NCI-H128 (cell line): ENCODE data around the gene FGF8.

Source experiments
- DNase-seq: peaks from one replicate; lab custom pipeline; 2025; ENCODE audit not compliant: unreplicated experiment; lab: John Stamatoyannopoulos, UW

FGF8 gene

DNA sequence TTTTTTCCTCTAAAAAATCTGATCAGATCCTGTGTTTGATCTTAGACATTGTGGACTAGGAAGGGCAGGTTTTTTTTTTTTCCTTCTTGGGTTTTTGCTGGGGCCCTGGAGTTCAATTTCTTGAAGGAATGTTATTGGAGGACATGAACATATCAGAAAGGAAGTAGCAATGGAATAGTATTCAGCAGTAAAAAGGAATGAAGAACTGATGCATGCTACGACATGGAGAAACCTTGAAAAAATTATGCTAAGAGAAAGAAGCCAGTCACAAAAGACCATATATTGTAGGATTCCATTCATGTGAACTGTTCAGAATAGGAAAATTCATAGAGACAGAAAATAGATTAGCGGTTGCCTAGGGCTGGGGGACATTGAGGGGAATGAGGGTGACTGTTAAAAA is 34.0 kb downstream of the FGF8 start:
- no peak for DNase-seq

DNA sequence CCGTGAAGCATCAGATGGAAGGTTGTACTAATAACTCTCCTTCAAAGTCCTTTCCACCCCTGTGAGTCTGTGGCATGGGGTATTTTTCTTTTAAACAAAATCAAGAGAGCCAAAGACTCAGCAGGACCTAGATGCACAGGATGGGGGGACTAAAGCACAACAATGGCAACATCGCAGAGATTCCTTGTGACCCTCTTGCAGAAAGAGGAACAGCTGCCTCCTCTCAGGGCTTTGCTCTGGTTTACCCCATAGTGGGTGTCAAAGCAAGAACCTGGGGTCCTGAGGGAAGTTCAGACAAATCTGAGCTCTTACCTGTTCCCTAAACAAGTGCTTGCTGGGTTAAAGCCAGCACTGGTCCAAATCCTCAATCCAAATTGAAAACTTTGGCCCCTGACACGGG is 39.2 kb downstream of the FGF8 start:
- DNase-seq = no peak

DNA sequence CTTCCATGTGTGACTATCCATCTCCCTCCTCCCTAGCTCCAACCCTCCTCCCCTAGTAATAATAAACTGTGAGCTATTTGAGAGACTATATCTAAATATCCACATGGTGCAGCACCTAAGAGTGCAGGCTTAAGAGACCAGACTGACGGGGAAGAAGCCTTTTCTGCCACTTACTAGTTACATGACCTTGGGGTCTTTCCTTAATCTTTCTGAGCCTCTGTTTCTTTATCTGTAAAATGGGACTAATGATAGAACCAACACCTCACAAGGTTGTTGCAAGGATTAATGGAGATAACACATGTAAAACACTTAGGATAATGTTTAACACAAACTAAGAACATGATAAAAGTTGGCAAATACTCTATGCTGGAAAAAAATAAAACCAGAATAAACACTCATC is 43.8 kb downstream of the FGF8 start:
- DNase-seq = no peak

DNA sequence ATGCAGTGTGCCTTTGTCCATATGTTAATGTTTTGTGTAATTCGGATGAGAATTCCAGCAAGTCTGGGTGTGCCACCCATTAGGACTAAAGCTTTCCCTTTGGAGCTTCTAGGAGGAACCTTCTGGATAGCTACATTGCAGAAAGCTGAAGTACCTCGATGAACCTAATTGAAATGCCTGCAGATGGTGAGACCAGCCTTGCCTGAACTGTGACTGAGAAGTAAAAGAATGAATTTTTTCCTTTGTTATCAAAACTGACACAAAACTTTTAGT is 49.9 kb downstream of the FGF8 start:
- DNase-seq = no peak

DNA sequence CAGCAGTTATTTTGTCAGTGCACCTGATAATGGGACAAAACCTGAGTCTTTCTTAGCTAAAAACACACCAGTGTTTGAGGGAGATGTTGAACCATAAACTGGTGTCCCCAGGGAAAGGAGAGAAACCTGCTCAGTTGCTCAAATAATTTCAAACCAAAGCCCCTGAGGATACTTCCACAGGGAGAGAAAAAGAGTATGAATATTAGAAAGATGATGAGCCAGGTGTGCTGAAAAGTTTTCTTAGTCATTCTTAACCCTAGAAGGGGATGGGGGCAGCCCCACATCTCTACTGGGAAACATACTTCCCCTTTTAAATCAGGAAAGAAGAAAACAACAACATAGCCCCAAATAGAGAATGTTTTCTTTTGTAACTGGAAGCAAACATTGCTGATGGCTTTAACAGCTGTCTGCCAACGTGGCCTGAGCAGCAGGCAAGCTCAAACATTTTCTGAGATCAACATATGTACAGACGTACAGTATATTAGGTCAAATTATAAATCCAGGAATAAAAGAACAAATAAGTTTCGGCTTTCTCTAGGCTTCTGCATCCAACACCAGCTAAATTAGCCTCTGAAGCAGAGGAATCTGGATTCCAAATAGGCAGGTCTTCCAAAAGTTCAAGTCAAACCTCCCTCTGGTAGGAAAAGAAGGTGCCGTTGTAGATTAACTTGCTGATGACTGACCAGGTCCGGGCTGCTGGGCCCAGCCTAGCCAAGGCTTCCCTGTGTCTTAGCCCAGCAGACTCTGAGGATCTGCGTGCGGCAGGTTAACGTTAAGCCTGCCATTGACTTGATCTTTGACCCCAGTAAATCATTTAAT is 50.4 kb downstream of the FGF8 start:
- DNase-seq = no peak

DNA sequence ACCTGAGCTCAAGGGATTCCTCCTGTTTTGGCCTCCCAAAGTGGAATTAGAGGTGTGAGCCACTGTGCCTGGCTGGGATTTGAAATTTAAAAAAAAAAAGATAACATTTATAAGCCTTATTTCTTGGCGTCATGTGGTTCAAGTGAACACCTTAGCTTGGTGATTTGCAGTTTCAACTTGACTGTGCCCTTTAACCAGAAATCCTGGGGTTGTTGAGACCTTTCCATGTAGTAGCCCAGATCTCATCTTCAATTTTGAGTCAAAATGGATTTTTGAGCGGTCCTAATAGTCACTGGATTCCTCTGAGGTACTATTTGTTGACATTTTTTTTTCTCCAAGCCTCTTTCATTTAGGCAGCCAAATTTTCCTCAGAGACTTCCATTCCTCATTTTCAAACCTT is 51.5 kb downstream of the FGF8 start:
- DNase-seq = no peak

DNA sequence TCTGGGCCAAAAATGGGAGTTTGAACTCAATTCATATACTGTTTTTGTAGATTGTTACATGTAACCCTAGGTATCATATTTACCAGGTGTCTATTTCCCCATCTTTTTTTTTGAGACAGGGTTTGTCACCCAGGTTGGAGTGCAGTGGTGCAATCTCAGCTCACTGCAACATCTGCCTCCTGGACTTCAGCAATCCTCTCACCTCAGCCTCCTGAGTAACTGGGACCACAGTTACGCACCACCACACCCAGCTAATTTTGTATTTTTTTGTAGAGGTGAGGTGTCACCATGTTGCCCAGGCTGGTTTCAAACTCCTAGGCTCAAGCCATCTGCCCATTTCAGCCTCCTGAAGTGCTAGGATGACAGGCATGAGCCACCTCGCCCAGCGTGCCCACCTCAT is 52.7 kb downstream of the FGF8 start:
- no peak for DNase-seq

DNA sequence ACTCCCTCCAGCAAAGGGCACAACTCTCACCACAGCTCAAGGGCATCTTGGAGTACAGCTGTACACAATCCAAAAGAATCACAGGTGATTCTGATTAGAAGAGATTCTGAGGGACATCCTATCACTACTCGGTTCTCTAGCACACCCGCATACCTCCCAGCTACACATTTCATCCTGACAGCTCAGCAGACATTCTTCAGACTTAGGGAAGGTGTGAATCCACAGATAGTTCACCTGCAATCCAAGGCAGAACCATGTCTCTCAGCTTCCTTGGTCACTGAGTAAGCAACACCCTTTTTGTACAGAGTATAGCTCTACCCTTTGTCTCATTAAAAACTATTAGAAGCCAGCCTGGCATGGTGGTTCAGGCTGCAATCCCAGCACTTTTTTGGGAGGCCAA is 54.1 kb downstream of the FGF8 start:
- DNase-seq = no peak

DNA sequence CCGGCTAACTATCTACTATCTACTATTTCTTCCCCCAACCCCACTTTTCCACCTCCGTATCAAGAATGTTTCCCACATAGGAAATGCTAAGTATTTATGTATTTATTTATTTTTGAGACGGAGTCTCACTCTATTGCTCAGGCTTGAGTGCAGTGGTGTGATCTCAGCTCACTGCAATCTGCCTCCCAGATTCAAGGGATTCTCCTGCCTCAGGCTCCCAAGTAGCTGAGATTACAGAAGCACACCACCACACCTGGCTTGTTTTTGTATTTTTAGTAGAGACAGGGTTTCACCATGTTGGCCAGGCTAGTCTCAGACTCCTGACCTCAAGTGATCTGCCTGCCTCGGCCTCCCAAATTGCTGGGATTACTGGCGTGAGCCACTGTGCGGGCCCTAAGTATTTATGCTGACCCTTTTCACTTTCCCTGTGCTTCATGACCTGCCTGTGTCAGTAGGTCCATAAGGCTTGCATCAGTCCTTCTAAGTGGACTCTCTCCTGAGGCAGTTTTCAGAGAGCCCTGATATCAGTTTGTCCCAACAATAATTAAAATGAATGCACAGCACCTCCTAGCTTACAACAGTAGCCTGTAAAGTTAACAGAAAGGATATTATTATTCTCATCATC is 55.2 kb downstream of the FGF8 start:
- no peak for DNase-seq
